Measurements from ENCODE around the gene ZNF789. TPM values are rescaled to one million over a fixed set of nuclear protein-coding genes. Genes with fewer than 3 reads are reported as not detected.

The ZNF789 gene
- total and polyA plus RNA-seq, 3 donors from 2014 or later: 26.2 to 32.0 (median 30.9) TPM

GRCh38 chr7:99535667-99536066 is 63.0 kb downstream of the ZNF789 start:
- no peak for DNase-seq
- WGBS, 2 donors: 93 to 94% methylated on average over 2 of the region's 2 CpGs
- Histone ChIP-seq H3K9me3 (no peaks in the 10 kb centered on the region), H3K27me3 (no peaks in the 10 kb centered on the region), H3K27ac (no peak overlapping the region), H3K4me1 (no peaks in the 10 kb centered on the region), H3K4me3 (no peak overlapping the region), H3K36me3 (ENCODE audit: low read depth, missing control alignments) (no peaks in the 10 kb centered on the region)
- intact Hi-C loops (cut with DNase I; ENCODE audit: low total_unique reads): no loop called here
- TF ChIP-seq CTCF (IDR thresholded peaks at IDR 0.05) (no peak), POLR2A (IDR thresholded peaks at IDR 0.05) (no peak)

Other genes with a start within 250 kb of the ZNF789 start
- gene MYH16, start 200.1 kb upstream of the ZNF789 start, total RNA-seq: 1 to 10 TPM; 1.5 to 2.0 TPM
- gene MYH16, start 200.1 kb upstream of the ZNF789 start, polyA plus RNA-seq (ENCODE audit: insufficient read depth, low read depth, low replicate concordance): 2.1 TPM
- gene ARPC1A, start 147.0 kb upstream of the ZNF789 start, total RNA-seq: 100 to 1,000 TPM in 1 of 2 donors, 10 to 100 TPM in 1; 91.8 to 120 TPM
- gene ARPC1A, start 147.0 kb upstream of the ZNF789 start, polyA plus RNA-seq (ENCODE audit: insufficient read depth, low read depth, low replicate concordance): 117 TPM
- gene ARPC1B, start 98.2 kb upstream of the ZNF789 start, total RNA-seq: 10 to 100 TPM; 50.5 to 64.9 TPM
- gene ARPC1B, start 98.2 kb upstream of the ZNF789 start, polyA plus RNA-seq (ENCODE audit: insufficient read depth, low read depth, low replicate concordance): 64.6 TPM
- 10 to 100 TPM; 50.5 to 74.0 TPM for gene PDAP1, start 64.3 kb upstream of the ZNF789 start, total RNA-seq
- gene PDAP1, start 64.3 kb upstream of the ZNF789 start, polyA plus RNA-seq (ENCODE audit: insufficient read depth, low read depth, low replicate concordance): 126 TPM
- gene BUD31, start 63.9 kb upstream of the ZNF789 start, total RNA-seq: 100 to 1,000 TPM in 1 of 2 donors, 10 to 100 TPM in 1; 91.2 to 123 TPM
- gene BUD31, start 63.9 kb upstream of the ZNF789 start, polyA plus RNA-seq (ENCODE audit: insufficient read depth, low read depth, low replicate concordance): 174 TPM
- gene PTCD1, start 34.1 kb upstream of the ZNF789 start, total RNA-seq: 10 to 100 TPM; 13.6 to 14.4 TPM
- 6.1 TPM for gene PTCD1, start 34.1 kb upstream of the ZNF789 start, polyA plus RNA-seq (ENCODE audit: insufficient read depth, low read depth, low replicate concordance)
- 100 to 1,000 TPM; 107 to 130 TPM for gene CPSF4, start 33.9 kb upstream of the ZNF789 start, total RNA-seq
- 82.4 TPM for gene CPSF4, start 33.9 kb upstream of the ZNF789 start, polyA plus RNA-seq (ENCODE audit: insufficient read depth, low read depth, low replicate concordance)
- 100 to 1,000 TPM; 582 to 769 TPM for gene ATP5MF, start 6.7 kb upstream of the ZNF789 start, total RNA-seq
- gene ATP5MF, start 6.7 kb upstream of the ZNF789 start, polyA plus RNA-seq (ENCODE audit: insufficient read depth, low read depth, low replicate concordance): 594 TPM
- 10 to 100 TPM; 45.3 to 65.0 TPM for gene ZNF394, start 27.4 kb downstream of the ZNF789 start, total RNA-seq
- 24.6 TPM for gene ZNF394, start 27.4 kb downstream of the ZNF789 start, polyA plus RNA-seq (ENCODE audit: insufficient read depth, low read depth, low replicate concordance)
- gene ZKSCAN5, start 31.8 kb downstream of the ZNF789 start, total RNA-seq: 10 to 100 TPM; 19.9 to 24.9 TPM
- gene ZKSCAN5, start 31.8 kb downstream of the ZNF789 start, polyA plus RNA-seq (ENCODE audit: insufficient read depth, low read depth, low replicate concordance): 24.7 TPM
- 10 to 100 TPM in 1 of 2 donors, 1 to 10 TPM in 1; 9.2 to 11.5 TPM for gene FAM200A, start 79.2 kb downstream of the ZNF789 start, total RNA-seq
- 11.4 TPM for gene FAM200A, start 79.2 kb downstream of the ZNF789 start, polyA plus RNA-seq (ENCODE audit: insufficient read depth, low read depth, low replicate concordance)
- 100 to 1,000 TPM; 120 to 149 TPM for gene ZNF655, start 85.8 kb downstream of the ZNF789 start, total RNA-seq
- 45.9 TPM for gene ZNF655, start 85.8 kb downstream of the ZNF789 start, polyA plus RNA-seq (ENCODE audit: insufficient read depth, low read depth, low replicate concordance)
- 10 to 100 TPM; 57.0 to 62.1 TPM for gene TMEM225B, start 125.4 kb downstream of the ZNF789 start, total RNA-seq
- 406 TPM for gene TMEM225B, start 125.4 kb downstream of the ZNF789 start, polyA plus RNA-seq (ENCODE audit: insufficient read depth, low read depth, low replicate concordance)
- 10 to 100 TPM; 31.0 to 36.0 TPM for gene ZSCAN25, start 144.1 kb downstream of the ZNF789 start, total RNA-seq
- gene ZSCAN25, start 144.1 kb downstream of the ZNF789 start, polyA plus RNA-seq (ENCODE audit: insufficient read depth, low read depth, low replicate concordance): 14.1 TPM
- under 1 TPM; 0.12 to 0.63 TPM for gene CYP3A5, start 207.1 kb downstream of the ZNF789 start, total RNA-seq
- 0.55 TPM for gene CYP3A5, start 207.1 kb downstream of the ZNF789 start, polyA plus RNA-seq (ENCODE audit: insufficient read depth, low read depth, low replicate concordance)

Data from testis (tissue), 3 donors.